Subcutaneous abdominal adipose tissue (tissue), 5 donors: ENCODE results near the gene STAT2.
A peak's percentile ranks its signal among the peaks of the same experiment; 100 is the strongest.

ENCODE experiments used
- H3K27ac ChIP-seq: one replicate; pipeline ENCODE4 v1.7.0; 2013; ENCODE audit warnings: low read depth, mild to moderate bottlenecking, inconsistent platforms, low read length, moderate library complexity
- H3K27me3 ChIP-seq, 5 donors: one replicate each; pipeline ENCODE4 v1.7.0; 2013; ENCODE audit warnings: low read length in 5 of 5, inconsistent platforms in 1 of 5; ENCODE audit not compliant: control insufficient read depth in 5 of 5, insufficient read depth in 4 of 5
- H3K36me3 ChIP-seq, 5 donors: one replicate each; pipeline ENCODE4 v1.7.0; 2013; ENCODE audit warnings: low read length in 5 of 5; ENCODE audit not compliant: control insufficient read depth in 5 of 5, insufficient read depth in 5 of 5
- H3K4me1 ChIP-seq, 5 donors: one replicate each; pipeline ENCODE4 v1.7.0; 2013; ENCODE audit warnings: low read length in 5 of 5, mild to moderate bottlenecking in 3 of 5, moderate library complexity in 1 of 5; ENCODE audit not compliant: control insufficient read depth in 5 of 5, insufficient read depth in 5 of 5
- H3K4me3 ChIP-seq, 5 donors: one replicate each; pipeline ENCODE4 v1.7.0; 2013; ENCODE audit warnings: low read length in 5 of 5, low read depth in 1 of 5
- H3K9ac ChIP-seq, 5 donors: one replicate each; pipeline ENCODE4 v1.7.0; 2013; ENCODE audit warnings: low read length in 5 of 5, mild to moderate bottlenecking in 4 of 5, moderate library complexity in 3 of 5
- H3K9me3 ChIP-seq, 5 donors: one replicate each; pipeline ENCODE4 v1.7.0; 2013; ENCODE audit warnings: low read length in 5 of 5; ENCODE audit not compliant: control insufficient read depth in 5 of 5
- donor health status: healthy.
- donor health status: healthy.
- donor health status: healthy.
- donor health status: healthy.
- donor health status: healthy.

The STAT2 gene

DNA sequence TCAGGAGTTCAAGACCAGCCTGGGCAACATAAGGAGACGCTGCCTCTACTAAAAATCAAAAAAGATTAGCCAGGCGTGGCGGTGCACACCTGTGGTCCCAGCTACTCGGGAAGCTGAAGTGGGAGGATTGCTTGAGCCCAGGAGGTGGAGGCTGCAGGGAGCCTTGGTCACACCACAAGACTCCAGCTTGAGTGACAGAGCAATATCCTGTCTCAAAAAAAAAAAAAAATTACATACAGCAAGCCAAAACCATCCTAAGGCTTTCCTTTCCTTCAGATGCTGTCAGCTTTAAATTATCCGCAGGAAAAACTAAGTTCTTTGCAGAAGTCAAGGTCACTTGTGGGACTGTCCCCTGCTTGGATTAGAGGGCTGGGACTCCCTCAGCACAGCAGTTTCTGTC is 61.1 kb downstream of the STAT2 start:
- H3K4me1 ChIP-seq = peaks cover 17 to 73% (median 67%) of the 10 kb centered on the region in 5 donors
- peak overlapping the region; percentile 81 to 95 (median 93) for H3K9ac ChIP-seq
- peaks cover 0 to 2% (median 0%) of the 10 kb centered on the region in 5 donors for H3K36me3 ChIP-seq
- no peaks in the 10 kb centered on the region for H3K27me3 ChIP-seq
- peak overlapping the region; percentile 98 for H3K27ac ChIP-seq
- no peaks in the 10 kb centered on the region for H3K9me3 ChIP-seq
- H3K4me3 ChIP-seq = peak overlapping the region; percentile 72 to 96 (median 93)

DNA sequence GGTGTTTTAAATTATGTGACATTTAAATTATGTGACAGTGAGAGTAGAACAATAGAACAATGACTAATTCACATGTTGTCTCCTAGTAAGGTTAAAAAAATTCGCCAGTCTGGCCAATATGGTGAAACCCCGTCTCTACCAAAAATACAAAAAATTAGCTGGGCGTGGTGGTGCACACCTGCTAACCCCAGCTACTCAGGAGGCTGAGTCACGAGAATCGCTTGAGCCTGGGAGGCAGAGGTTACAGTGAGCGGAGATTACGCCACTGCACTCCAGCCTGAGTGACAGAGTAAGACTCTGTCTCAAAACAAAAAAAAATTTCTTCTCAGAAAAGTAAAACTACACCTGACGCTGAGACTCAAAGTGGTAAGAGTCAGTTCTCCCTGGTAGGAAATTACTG is 62.5 kb downstream of the STAT2 start:
- Histone ChIP-seq H3K9me3 (no peaks in the 10 kb centered on the region), H3K9ac (peak overlapping the region in 1 of 5 donors; percentile 30), H3K4me1 (peaks cover 17 to 83% (median 68%) of the 10 kb centered on the region in 5 donors), H3K4me3 (peak overlapping the region in 3 of 5 donors; percentile 17 to 96 (median 93)), H3K36me3 (peaks cover 0 to 2% (median 0%) of the 10 kb centered on the region in 5 donors), H3K27ac (peak overlapping the region; percentile 98), H3K27me3 (no peaks in the 10 kb centered on the region)

DNA sequence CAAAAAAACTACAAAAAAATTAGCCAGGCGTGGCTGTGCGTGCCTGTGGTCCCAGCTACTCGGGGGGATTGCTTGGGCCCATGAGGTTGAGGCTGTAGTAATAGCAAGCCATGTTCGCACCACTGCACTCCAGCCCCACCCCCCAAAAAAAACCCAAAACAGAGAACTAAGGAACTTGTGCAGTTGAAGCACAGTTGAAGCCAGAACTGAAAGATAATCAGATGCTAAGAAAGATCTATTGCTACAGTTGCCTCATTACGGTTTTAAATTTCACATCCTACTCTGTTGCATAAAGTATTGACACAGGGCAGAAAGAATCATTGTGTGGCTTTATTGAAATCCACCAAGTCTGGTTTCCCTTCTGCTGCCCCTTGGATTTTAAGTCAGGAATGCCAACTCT is 63.6 kb downstream of the STAT2 start:
- peak overlapping the region in 2 of 5 donors; percentile 20 to 21 for H3K9ac ChIP-seq
- peak overlapping the region in 1 of 5 donors; percentile 35 for H3K4me3 ChIP-seq
- H3K4me1 ChIP-seq = peaks cover 15 to 83% (median 67%) of the 10 kb centered on the region in 5 donors

GRCh38 chr12:56293795-56294194 is 66.1 kb downstream of the STAT2 start:
- H3K4me3 ChIP-seq = no peak overlapping the region
- H3K27me3 ChIP-seq = no peaks in the 10 kb centered on the region
- peaks cover 4 to 70% (median 50%) of the 10 kb centered on the region in 5 donors for H3K4me1 ChIP-seq
- no peaks in the 10 kb centered on the region for H3K9me3 ChIP-seq
- peaks cover 0 to 14% (median 12%) of the 10 kb centered on the region in 5 donors for H3K36me3 ChIP-seq
- peak overlapping the region; percentile 74 for H3K27ac ChIP-seq
- H3K9ac ChIP-seq = peak overlapping the region in 1 of 5 donors; percentile 24

More for the DNA sequence above, 63.6 kb downstream of the STAT2 start:
- no peaks in the 10 kb centered on the region for H3K27me3 ChIP-seq
- H3K9me3 ChIP-seq = no peaks in the 10 kb centered on the region
- H3K27ac ChIP-seq = peak overlapping the region; percentile 98
- H3K36me3 ChIP-seq = peaks cover 0 to 7% (median 4%) of the 10 kb centered on the region in 5 donors
